Heart right ventricle (tissue), 16 donors: Measurements from ENCODE around the gene HES1. TPM values are rescaled to one million over a fixed set of nuclear protein-coding genes. Genes with fewer than 3 reads are reported as not detected.

Experiments
- ATAC-seq, 8 donors: fragments of 200-7000 bp; cut with Tn5 transposase; one replicate each; pipeline ENCODE4 v1.9.1; 2020; ENCODE audit warnings: mild to moderate bottlenecking in 8 of 8, moderate library complexity in 8 of 8, moderate number of reproducible peaks in 1 of 8
- DNase-seq, 2 donors: peaks; one replicate each; pipeline ENCODE4 v3.0.0-alpha.2; 2020
- H3K27ac ChIP-seq, 10 donors: fragments of 200-600 bp; sonication (generic) in 2 of 10; one replicate each; pipeline versions ENCODE4 v1.5.0 to v1.8.0; 2020 to 2022; ENCODE audit warnings: mild to moderate bottlenecking in 3 of 10
- H3K27me3 ChIP-seq, 7 donors: fragments of 200-600 bp; one replicate each; pipeline ENCODE4 v1.8.0; 2021 to 2022; ENCODE audit warnings: mild to moderate bottlenecking in 2 of 7
- H3K36me3 ChIP-seq, 9 donors: fragments of 200-600 bp; sonication (generic) in 1 of 9; one replicate each; pipeline versions ENCODE4 v1.5.0 to v1.8.0; 2020 to 2022; ENCODE audit warnings: mild to moderate bottlenecking in 2 of 9
- H3K4me1 ChIP-seq, 9 donors: fragments of 200-600 bp; sonication (generic) in 1 of 9; one replicate each; pipeline versions ENCODE4 v1.5.0 to v1.8.0; 2020 to 2022; ENCODE audit warnings: mild to moderate bottlenecking in 4 of 9
- H3K4me3 ChIP-seq, 10 donors: fragments of 200-600 bp; sonication (generic) in 2 of 10; one replicate each; pipeline versions ENCODE4 v1.5.0 to v1.8.0; 2020 to 2022; ENCODE audit warnings: mild to moderate bottlenecking in 7 of 10, moderate library complexity in 2 of 10
- H3K9me3 ChIP-seq, 11 donors: fragments of 200-600 bp in 10 of 11; sonication (generic) in 2 of 11; one replicate each; pipeline versions ENCODE4 v1.5.0 to v1.8.0; 2013 to 2022; ENCODE audit warnings: mild to moderate bottlenecking in 2 of 11, control low read depth in 1 of 11, moderate library complexity in 1 of 11
- WGBS, 2 donors: extraction: QIAGEN DNeasy Blood & Tissue Kit; methylation state at CpG; one replicate each; pipeline ENCODE4 v1.1.7; 2013; ENCODE audit warnings: inconsistent platforms in 1 of 2; 5-methylcytosine and 5-hydroxymethylcytosine counted together
- intact Hi-C, 10 donors: fragments of 100-400 bp; cut with DNase I; formaldehyde crosslinking; loops; one replicate each; pipeline versions ENCODE4 v1.11.1 to v1.14.2; 2022
- polyA plus RNA-seq, 2 donors: library from polyadenylated mRNA; stranded (reverse); fragments of 200-250 nt; gene quantifications; one replicate each; pipeline ENCODE4 v1.2.3, GENCODE V29; 2013
- total RNA-seq, 10 donors: library from RNA; stranded (reverse); fragmentation: NEBNext Ultra II Directional in 3 of 10; extraction: Animal tissue kit (Norgen Biotek cat#: 25700) in 3 of 10; gene quantifications; one replicate each; pipeline versions ENCODE4 v1.2.1 to v1.2.4, GENCODE V29; 2021 to 2023
- TF ChIP-seq, protein P1 (sequence below), 9 donors: fragments of 200-600 bp; sonication (generic) in 2 of 9; IDR thresholded peaks; one replicate each; pipeline versions ENCODE4 v1.5.0 to v1.8.0; 2021 to 2022; ENCODE audit warnings: antibody characterized with exemption in 9 of 9, mild to moderate bottlenecking in 5 of 9, moderate library complexity in 1 of 9
- donor health status: Arrhythmogenic right ventricular cardiomyopathy.
- donor health status: ischemic (EF 13 %, LVEDD 7.1; RV severe dilation, severe dysfunction).
- donor health status: healthy with polysubstance abuse.
- donor health status: DM: no; HTN: yes; CAD: no.
- donor health status: DM: no; HTN: no; CAD: no.
- donor health status: ischemic (EF 25% LVEDD 6.9; RV normal size, moderate dysfunction).
- donor health status: ischemic (EF 25% LVEDD 5.7; RV mildly dilated, moderate dysfunction).
- donor health status: healthy.
- donor health status: DM: yes; HTN: yes; CAD: no.
- donor health status: Ischemic cardiomyopathy.
- donor health status: ischemic (EF 35%, LVEDD 5.7; RV mildly dilated, moderate dysfunction).
- donor health status: nonischemic (EF 11% LVEDD 7.7; RV severe dilation, severe dysfunction).
- donor health status: DM: yes; HTN: yes; CAD: no.
- donor health status: PGD.
- donor health status: ischemic (EF 29% LVEDD 5.4; RV normal size, mild dysfunction).
- donor health status: nonischemic (EF 23%, LVEDD 6.1; RV moderate dilation, normal function).

The HES1 gene
- total and polyA plus RNA-seq, 12 donors: 6.8 to 43.2 (median 22.0) TPM

DNA sequence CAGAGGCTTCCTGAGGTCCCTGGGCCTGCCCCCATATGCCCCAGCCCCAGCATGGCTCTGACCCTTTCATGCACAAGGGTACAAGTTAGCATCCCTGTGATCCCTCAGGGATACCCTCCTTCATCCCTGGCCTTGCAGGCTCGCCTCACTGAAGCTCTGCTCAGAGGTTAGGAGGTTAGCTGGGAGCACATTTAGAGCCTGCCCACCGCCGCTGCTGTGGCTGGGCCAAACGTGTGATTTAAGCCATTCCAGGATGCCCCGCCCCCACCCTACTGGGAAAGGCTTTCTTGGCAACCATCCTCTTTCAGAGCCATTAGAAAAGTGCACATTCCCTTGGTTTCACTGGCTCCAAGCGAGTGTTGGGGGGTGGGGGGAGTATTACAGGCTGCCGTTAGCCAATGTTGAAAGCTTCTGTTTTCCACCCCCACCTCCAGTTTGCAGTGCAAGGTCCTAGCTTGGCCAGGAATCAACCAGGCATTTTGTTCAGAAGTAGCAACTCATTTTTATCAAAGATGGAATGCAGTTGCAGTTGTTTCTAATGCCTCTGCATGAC, 6.3 kb upstream of the HES1 start:
- WGBS, 2 donors: 41 to 46% methylated on average over 7 of the region's 7 CpGs
- no peak for DNase-seq
- TF ChIP-seq, protein P1, sequence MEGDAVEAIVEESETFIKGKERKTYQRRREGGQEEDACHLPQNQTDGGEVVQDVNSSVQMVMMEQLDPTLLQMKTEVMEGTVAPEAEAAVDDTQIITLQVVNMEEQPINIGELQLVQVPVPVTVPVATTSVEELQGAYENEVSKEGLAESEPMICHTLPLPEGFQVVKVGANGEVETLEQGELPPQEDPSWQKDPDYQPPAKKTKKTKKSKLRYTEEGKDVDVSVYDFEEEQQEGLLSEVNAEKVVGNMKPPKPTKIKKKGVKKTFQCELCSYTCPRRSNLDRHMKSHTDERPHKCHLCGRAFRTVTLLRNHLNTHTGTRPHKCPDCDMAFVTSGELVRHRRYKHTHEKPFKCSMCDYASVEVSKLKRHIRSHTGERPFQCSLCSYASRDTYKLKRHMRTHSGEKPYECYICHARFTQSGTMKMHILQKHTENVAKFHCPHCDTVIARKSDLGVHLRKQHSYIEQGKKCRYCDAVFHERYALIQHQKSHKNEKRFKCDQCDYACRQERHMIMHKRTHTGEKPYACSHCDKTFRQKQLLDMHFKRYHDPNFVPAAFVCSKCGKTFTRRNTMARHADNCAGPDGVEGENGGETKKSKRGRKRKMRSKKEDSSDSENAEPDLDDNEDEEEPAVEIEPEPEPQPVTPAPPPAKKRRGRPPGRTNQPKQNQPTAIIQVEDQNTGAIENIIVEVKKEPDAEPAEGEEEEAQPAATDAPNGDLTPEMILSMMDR (IDR thresholded peaks at IDR 0.05): no peak

DNA sequence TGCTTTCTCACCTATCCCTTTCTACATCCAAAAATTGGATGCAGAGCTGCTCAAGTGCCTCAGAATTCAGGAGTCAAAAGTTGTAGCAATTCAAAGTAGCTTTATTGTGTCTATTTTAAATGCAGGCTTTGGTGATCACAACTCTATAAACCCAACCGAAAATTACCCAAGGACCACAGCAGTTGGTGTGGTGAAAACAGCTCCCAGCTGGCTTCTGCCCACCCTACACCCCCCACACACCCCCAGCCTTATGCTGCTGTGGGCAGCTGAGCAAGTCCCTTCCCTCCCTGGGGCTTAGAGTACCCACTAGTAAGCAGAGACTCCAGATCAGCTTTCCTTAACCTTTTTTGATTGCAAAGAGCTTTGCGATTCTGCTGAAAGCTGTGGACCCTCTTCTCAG, 5.8 kb upstream of the HES1 start:
- intact Hi-C loops: loop anchor here in 8 of 10 donors (5.0 to 10.0 kb wide), 8 partner anchors 33 to 343 kb away; no protein-coding TSS in a partner anchor
- WGBS, 2 donors: 78 to 79% methylated on average over 2 of the region's 2 CpGs
- Histone ChIP-seq H3K4me3 (no peak overlapping the region), H3K27ac (no peak overlapping the region), H3K36me3 (no peaks in the 10 kb centered on the region), H3K27me3 (peaks cover 0 to 59% (median 18%) of the 10 kb centered on the region in 7 donors), H3K9me3 (no peaks in the 10 kb centered on the region), H3K4me1 (peaks cover 0 to 49% (median 35%) of the 10 kb centered on the region in 9 donors)
- no peak for ATAC-seq
- TF ChIP-seq, protein P1 (IDR thresholded peaks at IDR 0.05): no peak
- no peak for DNase-seq

More for the DNA sequence above, 6.3 kb upstream of the HES1 start:
- intact Hi-C loops: loop anchor here in 8 of 10 donors (5.0 to 10.0 kb wide), 9 partner anchors 32 to 342 kb away; no protein-coding TSS in a partner anchor
- Histone ChIP-seq H3K9me3 (no peaks in the 10 kb centered on the region), H3K36me3 (no peaks in the 10 kb centered on the region), H3K4me3 (no peak overlapping the region), H3K4me1 (peaks cover 0 to 45% (median 30%) of the 10 kb centered on the region in 9 donors), H3K27me3 (peaks cover 0 to 60% (median 19%) of the 10 kb centered on the region in 7 donors), H3K27ac (no peak overlapping the region)
- no peak for ATAC-seq

DNA sequence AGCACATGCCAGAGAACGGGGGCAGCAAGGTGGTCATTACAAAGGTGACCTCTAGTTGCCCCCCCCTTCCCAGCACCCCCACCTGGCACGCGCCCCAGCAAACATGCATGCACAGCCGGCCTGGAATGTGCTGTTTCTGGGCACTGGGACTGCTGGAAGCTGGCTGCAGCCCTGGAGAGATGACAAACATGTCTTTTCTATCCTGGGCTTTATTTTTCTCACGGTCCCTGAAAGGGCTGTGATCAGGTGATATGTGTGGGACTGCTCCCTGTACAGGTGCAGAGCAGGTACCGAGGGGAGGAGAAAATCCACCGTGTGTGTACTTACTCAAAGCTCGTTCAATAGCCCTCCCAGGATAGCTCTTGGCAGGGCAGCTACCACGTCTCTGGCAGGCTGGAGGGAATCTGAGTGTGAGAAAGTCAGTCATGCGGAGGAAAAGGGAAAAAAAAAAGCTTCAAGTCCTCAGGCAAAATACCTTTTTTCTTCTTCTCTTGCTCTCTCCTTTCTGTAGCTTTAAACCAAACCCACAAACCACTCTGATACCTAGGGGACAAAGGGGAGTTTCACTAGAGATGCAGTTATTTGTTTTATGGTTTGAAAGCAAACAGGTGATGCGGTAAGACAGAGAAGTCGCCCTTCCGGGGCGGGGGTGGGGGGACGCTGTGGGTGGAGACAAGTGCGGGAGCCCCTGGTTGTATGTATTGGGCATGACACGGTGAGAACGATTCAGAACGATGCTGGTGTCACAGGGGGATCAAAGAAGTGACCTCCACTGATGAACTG, 5.0 kb upstream of the HES1 start:
- no peak for ATAC-seq
- intact Hi-C loops: loop anchor here in 8 of 10 donors (5.0 to 10.0 kb wide), 8 partner anchors 34 to 344 kb away; no protein-coding TSS in a partner anchor
- no peak overlapping the region for H3K4me3 ChIP-seq
- DNase-seq: no peak
- TF ChIP-seq, protein P1 (IDR thresholded peaks at IDR 0.05): no peak
- peaks cover 0 to 54% (median 44%) of the 10 kb centered on the region in 9 donors for H3K4me1 ChIP-seq
- H3K27ac ChIP-seq: peak overlapping the region in 2 of 10 donors; percentile 8 to 21
- H3K27me3 ChIP-seq: peaks cover 0 to 67% (median 15%) of the 10 kb centered on the region in 7 donors
- H3K9me3 ChIP-seq: no peaks in the 10 kb centered on the region
- WGBS, 2 donors: 38 to 46% methylated on average over 19 of the region's 19 CpGs
- no peaks in the 10 kb centered on the region for H3K36me3 ChIP-seq

DNA sequence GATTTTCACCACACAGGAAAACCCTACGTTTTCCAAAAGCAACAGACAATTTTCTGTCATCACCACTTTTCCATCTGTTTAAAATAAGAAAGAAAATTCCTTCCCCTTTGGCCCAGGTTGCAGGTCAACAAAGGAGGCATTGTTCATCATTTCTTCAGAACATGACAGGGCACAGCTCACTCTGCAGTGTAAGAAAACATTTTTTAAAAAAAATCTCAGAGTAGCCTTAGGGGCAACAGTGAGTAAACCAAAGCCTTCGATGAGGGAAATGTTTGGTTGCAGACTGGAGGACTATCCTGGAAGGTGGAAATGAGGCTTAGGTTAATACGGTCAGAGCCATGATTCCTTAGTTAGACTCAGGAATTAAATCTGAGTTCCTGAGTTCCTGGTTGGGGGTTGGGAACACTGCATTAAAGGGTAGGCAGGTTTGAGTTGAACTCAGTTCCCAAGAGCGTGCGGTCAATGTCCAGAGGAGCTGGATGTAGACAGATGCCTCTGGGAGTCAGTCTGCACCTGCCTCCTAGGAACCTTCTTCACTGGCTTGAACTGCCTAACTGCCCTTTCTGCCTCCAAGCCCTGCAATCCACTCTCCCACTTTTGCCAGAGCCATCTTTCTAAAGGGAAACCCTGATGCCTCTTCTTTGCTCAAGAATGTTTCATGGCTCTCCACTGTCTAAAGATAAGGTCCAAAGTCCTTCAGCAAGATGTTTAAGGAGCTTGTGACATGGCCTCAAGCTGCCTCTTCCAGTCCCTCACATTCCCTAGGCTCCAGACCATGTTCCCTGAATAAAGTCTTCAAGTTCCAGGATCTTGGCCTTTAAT, 3.3 kb upstream of the HES1 start:
- Histone ChIP-seq H3K36me3 (no peaks in the 10 kb centered on the region), H3K4me3 (no peak overlapping the region), H3K4me1 (peaks cover 0 to 60% (median 45%) of the 10 kb centered on the region in 9 donors), H3K9me3 (no peaks in the 10 kb centered on the region), H3K27ac (peak overlapping the region in 3 of 10 donors; percentile 64 to 78 (median 75)), H3K27me3 (peaks cover 0 to 84% (median 5%) of the 10 kb centered on the region in 7 donors)
- intact Hi-C loops: loop anchor here in 8 of 10 donors (1.0 to 10.0 kb wide), 10 partner anchors 35 to 352 kb away; no protein-coding TSS in a partner anchor
- 77% methylated on average over 5 of the region's 5 CpGs for WGBS, 2 donors
- TF ChIP-seq, protein P1 (IDR thresholded peaks at IDR 0.05): no peak
- ATAC-seq: no peak
- DNase-seq: no peak
